Epithelial cell of esophagus (primary cell): ENCODE measurements around the gene CEMIP.

Experiments used
- DNase-seq: peaks from one replicate; pipeline ENCODE4 v3.0.0; 2010; ENCODE audit warnings: low read depth
- H3K4me3 ChIP-seq: 2 replicates; pipeline ENCODE4 v1.5.1; 2011; ENCODE audit warnings: mild to moderate bottlenecking, low read length, control low read depth
- TF ChIP-seq, protein P1 (sequence below): IDR thresholded peaks from 2 replicates; pipeline ENCODE4 v1.5.1; 2011; ENCODE audit warnings: low read depth, mild to moderate bottlenecking, low read length, control low read depth, inconsistent platforms; ENCODE audit not compliant: insufficient read depth; ENCODE audit errors: missing control alignments

Gene CEMIP

DNA sequence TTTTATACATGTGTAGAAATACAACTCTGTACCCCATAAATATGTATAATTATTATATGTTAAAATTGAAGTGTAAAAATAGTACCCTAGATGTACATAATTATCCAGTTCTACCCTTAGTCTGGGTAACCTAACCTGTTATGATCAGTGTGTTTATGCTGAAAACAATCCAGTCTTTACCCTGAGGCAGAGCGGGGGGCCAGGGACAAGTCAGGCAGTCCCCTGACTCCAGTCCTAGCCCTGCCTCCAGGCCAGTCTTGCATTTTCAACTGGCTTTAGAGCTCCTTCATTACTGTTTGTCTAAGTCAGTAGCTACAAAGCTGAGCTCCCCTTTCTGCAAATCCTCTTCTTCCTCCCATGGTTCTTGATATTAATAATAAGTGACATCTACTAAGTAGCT is 207.3 kb downstream of the CEMIP start:
- no peak for DNase-seq
- no peak overlapping the region for H3K4me3 ChIP-seq
- TF ChIP-seq, protein P1, sequence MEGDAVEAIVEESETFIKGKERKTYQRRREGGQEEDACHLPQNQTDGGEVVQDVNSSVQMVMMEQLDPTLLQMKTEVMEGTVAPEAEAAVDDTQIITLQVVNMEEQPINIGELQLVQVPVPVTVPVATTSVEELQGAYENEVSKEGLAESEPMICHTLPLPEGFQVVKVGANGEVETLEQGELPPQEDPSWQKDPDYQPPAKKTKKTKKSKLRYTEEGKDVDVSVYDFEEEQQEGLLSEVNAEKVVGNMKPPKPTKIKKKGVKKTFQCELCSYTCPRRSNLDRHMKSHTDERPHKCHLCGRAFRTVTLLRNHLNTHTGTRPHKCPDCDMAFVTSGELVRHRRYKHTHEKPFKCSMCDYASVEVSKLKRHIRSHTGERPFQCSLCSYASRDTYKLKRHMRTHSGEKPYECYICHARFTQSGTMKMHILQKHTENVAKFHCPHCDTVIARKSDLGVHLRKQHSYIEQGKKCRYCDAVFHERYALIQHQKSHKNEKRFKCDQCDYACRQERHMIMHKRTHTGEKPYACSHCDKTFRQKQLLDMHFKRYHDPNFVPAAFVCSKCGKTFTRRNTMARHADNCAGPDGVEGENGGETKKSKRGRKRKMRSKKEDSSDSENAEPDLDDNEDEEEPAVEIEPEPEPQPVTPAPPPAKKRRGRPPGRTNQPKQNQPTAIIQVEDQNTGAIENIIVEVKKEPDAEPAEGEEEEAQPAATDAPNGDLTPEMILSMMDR: no peak

DNA sequence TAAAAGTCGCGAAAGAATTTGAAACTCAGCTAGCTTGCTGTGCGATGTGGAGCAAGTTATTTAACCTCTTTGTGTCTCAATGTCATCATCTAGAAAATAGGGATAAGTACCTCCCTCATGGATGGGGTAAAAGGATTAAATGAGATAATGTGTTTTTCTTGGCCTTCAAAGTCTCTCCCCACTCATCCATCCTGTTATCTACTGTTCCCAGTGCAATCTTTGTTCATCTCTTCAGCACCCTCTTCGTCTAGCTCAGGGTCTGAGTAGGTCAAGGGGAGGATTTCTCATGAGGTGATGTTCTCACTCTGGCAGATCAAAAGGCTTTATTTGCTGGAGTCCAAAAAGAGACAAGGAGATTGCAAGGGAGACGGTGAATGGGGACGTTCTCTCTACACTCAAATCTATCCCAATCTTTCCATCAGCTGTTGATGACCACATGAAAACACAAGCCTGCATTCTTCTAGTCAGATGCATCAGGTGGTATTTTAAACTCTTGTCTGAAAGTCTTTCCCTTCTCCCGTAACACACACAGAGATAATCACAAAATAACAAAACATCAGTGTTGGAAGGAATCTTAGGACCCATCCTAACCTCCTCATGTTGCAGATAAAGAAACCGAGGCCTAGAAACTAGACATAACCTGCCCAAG is 209.1 kb downstream of the CEMIP start:
- DNase-seq: no peak
- TF ChIP-seq, protein P1: no peak
- H3K4me3 ChIP-seq: peak overlapping the region; percentile 99

DNA sequence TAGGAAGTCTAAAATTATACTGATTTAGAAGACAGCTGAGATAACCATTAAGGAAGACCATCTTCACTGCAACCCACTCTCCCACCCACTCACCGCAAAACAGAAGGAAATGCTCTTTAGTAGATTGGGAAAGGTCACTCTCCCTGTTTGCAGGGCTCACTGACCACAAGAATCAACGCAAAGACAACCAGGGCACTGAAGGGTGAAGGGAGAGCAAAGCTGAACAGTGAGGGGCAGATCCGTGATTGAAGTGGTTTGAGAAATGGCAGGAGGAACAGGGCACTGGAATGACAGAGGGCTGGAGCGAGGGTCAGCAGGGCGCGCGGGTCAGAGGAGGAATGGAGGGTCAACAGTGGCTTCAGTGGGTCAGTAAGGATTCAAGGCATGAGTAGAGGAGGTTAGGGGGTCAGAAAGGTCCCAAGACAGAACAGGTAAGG is 209.9 kb downstream of the CEMIP start:
- DNase-seq: no peak

DNA sequence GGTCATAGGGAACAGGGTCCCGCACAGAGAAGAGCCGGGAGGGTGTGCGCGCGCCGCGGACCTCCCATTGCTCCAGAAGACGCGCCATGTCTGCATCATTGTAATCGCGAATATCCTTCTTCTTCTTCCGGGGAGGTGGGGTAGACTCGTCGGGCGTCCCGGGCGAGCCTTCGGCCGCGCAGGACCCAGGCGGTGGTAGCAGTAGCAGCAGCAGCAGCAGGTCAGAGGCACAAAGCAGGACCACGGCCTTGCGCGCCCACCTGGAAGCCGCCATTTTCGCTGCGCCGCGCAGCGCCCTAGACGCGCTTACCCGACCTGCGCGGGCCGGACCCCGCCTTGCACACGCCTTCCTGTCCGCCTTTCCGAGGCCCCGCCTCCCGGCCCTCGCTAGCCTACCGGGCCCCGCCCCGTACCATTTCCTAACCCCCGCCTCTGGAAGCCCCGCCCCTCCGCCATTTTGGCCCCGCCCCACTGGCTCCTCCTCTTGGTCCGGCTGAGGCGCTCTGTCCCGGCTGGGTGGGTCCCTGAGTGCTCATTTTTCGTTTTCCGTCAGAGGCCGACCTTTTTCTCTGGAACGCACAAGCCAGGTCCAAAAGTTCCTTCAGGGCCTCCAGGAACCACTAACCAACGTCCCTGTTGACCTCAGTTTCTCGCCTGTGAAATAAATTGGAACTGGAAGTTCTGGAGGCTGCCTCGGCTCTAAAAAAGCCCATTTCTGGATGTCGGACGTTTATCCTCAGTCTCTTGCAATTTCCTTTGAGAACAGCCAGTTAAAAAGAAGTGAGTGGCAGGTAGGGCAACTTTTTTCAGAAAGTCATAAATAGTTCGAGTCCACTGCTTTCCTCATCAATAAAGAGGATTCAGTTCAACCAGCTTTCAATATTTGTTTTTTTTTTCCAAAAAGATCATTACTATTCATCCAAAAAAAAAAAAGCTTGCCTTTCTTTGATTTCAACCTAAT is 210.6 kb downstream of the CEMIP start, which contains the start of gene MESD:
Gene MESD (minus strand): TSS at position 302 of the 961 bp plus-strand sequence. CDS start 28 bp downstream, at position 274.
- TF ChIP-seq, protein P1: no peak
- H3K4me3 ChIP-seq: peak within 1 kb of the TSS; percentile 99
- peak; percentile 97 for DNase-seq

More for the DNA sequence above, 209.9 kb downstream of the CEMIP start:
- H3K4me3 ChIP-seq: peak overlapping the region; percentile 99
- TF ChIP-seq, protein P1: no peak

DNA sequence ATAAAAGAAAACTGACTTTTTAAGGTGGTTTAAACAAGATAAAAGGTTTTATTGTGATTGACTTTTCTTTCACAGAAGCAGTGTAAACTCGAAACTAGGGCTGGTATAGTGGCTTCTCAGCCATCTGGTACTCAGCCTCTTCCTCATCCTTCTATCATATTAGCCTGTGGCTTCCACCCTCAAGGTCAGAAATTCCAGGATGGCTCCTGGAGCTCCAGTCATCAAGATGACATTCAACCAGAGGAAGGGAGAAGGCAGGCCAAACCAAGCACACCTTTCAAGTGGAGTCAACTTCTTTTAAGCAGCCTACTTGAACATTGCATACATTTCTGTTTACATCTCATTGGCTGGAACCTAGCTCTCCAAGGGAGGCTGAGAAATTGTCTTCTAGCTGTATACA is 211.8 kb downstream of the CEMIP start:
- TF ChIP-seq, protein P1: no peak
- no peak overlapping the region for H3K4me3 ChIP-seq
- DNase-seq: no peak

DNA sequence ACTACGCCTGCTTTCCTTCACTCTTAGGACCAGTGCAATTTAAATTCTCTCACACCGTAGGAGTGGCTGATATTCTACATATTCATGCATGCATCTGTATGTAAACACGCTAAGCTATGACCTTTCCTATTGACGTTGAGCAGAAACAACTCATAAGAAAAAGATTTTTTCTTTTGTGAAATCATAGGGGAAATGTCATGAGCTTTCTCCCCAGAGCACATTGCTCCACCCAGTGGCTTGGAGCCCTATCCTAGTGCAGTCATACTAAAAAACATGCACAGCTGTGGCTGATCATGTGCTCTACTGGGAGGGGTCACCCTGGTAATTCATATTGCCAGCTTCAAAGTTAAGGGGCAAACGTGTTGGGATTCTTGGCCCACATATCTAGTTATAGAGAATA is 212.3 kb downstream of the CEMIP start:
- no peak overlapping the region for H3K4me3 ChIP-seq
- TF ChIP-seq, protein P1: peak; percentile 19

More for the DNA sequence above, 212.3 kb downstream of the CEMIP start:
- peak; percentile 61 for DNase-seq
